GM18519 (cell line): ENCODE data around the gene LCOR.

Experiments used
- ATAC-seq: cut with Tn5 transposase; IDR thresholded peaks from one replicate; pipeline ENCODE4 v1.9.1; 2021; ENCODE audit warnings: mild to moderate bottlenecking, moderate library complexity; ENCODE audit not compliant: unreplicated experiment, low FRiP score

Gene LCOR

DNA sequence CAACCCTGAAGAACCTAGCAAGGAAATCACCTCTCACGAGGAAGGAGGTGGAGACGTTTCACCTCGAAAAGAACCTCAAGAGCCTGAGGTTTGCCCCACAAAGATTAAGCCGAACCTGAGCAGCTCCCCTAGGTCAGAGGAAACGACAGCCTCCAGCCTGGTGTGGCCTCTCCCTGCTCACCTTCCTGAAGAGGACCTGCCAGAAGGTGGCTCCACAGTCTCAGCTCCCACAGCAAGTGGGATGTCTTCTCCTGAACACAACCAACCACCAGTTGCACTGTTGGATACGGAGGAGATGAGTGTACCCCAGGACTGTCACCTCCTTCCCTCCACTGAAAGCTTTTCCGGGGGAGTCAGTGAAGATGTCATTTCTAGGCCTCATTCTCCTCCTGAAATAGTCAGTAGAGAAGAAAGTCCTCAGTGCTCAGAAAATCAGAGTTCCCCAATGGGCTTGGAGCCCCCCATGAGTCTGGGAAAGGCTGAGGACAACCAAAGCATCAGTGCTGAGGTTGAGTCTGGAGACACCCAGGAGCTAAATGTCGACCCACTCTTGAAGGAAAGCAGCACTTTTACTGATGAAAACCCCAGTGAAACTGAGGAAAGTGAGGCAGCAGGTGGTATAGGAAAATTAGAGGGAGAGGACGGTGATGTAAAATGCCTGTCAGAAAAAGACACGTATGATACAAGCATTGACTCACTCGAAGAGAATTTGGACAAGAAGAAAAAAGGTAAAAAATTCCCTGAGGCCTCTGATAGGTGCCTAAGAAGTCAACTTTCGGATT is 150.2 kb downstream of the LCOR start:
- ATAC-seq, result no peak

DNA sequence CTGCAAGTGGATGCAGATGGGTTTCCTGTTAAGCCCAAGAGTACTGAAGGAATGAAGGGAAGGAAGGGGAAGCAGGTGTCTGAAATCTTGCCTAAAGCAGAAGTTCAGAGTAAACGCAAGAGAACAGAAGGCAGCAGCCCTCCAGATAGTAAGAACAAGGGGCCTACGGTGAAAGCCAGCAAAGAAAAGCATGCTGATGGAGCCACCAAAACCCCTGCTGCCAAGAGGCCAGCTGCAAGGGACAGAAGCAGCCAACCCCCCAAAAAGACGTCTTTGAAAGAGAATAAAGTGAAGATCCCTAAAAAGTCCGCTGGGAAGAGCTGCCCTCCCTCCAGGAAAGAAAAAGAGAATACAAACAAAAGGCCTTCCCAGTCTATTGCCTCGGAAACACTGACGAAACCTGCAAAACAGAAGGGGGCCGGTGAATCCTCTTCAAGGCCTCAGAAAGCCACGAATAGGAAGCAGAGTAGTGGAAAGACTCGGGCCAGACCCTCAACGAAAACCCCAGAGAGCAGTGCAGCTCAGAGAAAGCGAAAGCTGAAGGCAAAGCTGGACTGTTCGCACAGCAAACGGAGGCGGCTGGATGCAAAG is 152.5 kb downstream of the LCOR start:
- no peak for ATAC-seq

DNA sequence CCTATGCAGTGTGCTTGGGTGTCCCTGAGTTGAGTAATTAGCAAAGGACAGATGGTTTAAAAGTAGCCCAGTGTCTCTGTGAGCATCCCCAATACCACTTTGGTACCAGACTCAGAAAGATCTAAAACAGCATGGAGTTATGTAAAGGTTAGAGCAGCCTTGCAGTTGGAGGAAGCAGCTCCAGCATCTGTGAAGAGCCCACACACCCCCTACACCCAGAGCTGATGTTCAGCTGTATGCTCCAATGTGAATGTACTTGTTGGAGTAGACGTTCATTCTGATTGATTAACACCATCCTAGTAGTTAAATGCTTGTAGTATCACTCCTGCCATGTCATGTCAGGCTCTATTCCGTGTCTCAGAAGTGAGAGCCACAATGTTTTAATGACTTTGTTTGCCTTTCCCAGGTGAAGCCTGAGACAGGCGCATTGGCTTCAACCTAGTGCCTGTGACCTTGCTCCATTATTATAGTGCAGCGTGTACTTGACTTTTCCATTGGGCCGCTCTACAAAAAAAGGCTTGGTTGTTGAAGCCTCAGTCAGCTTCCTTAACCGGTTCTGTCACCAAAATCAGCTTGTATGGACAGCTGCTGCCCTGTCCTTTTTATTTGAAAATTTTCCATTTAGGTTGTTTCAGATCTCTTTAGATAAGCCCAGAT is 154.2 kb downstream of the LCOR start:
- no peak for ATAC-seq

DNA sequence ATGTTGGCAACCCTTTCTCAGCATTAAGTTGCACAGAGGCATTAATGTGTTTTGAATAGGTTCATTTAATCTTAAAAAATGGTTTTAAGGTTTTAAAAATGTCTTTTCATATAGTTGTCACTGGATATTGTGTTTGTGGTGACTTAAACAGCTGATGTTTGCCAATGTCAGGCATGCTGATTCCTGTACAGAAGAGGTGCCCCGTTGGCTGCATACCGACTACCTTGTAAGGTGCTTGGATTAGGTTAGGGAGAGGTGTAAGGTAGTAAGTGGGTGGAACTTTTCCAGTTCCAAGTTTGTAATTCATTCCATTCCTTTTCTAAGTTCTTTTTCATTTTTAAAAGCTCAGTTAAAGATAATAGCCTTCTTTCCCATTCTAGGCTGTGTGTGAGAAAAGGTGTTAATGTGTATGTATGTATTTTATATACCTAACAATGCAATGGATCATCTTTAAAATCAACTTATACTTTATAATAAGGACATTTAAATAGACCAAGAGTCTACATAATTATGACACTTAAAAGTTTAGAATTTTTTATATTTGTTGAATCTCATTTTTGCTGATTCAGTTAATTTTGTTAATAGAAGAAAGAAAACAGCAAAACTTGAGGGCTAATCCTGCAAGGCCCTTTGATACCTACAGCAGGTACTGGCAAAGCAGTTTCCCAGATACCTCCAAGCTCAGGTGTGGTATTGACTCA is 155.2 kb downstream of the LCOR start:
- no peak for ATAC-seq

DNA sequence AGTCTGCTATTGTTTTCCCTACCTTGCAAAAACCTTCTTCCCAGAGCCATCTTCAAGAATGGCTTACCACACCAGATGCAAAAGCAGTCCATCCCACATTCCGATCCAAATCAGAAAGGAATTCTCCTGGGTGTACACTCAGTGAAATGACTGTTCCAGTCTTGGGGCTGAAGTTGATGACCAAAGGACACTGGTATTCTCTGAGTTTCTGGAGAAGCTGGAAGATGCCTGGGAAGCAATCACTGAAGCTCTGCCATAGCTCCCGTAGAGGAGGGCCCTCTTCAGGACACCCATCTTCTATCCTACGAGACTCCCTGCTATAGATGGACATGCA is 155.7 kb downstream of the LCOR start:
- ATAC-seq, result no peak

DNA sequence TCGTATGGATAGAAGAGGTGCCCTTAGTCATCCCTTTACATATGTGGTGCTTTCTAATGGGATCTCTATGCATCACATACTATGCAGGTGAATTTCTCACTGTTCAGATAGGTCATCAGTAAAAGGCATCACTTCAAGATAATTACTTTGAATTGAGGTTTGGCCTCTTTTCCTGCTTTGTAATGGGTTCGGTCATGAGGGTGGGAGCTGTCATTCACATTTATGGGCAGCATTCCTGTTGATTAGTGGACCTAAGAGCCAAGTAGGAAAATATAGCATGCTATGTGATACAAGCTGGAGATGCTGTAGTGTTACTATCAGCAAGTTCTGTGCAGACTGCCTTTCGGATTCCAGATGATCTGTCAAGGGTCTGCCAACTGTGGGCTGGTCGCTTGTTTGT is 156.3 kb downstream of the LCOR start:
- no peak for ATAC-seq

DNA sequence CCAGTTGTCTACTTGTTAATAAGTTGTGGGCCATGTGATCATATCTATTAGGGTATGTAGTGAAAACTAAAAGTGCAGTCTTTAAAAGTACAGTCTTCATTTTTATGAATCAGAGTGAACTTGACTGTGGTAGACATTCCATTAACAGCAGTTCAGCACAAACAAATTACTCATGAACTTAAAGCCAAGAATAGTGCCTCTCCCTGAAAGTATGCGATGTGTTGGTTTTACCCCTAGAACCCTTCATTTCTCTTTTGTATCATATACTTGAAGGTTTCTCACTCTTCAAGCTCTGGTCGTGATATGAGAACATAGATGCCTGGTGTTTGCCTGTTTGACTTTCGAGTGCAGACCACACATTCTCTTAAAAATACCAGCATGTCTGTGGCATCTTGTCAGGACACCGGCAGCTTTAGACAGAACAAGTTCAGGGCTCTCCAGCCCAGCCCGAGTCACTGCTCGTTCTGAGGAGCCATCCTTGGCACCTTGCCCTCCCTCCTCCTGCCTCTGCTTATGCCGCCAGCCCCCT is 159.3 kb downstream of the LCOR start:
- ATAC-seq, result no peak

DNA sequence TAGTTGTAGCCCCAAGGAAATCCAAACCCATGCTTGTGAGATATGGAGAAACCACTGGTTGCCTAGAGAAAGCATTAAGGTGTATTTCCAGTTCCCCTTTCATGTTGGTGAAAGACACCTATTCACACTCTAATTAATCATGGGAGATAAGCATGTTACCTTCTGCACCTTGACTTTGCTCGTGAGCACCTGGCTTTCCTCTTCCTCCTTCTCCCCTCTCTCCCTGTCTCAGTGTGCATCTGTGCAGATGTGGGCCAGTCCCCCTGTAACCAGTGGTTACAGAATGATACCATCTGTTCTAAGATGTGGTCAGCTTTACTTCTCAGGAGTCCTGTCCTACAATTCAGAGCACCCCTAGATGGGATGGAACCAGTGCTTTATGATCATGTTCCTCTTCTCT is 160.6 kb downstream of the LCOR start:
- no peak for ATAC-seq

DNA sequence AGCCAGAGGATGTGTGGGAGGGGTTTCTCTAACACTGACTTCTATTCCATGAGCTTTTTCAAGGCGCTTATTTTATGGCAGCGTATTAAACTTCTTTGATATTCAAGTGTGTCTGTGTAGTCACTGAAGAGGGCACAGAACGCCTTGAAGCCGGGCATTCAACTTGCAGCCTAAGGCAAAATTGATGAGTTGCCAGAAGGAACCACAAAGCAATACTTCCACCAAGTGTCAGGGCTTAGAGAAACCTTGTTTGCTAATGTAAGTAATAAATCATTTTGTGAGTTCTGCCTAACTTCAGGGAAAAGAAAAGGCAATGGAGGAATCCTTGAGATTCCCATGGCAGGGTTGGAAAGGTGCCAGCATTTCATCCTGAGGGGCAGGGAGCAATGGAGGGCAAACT is 163.8 kb downstream of the LCOR start:
- ATAC-seq, result no peak

DNA sequence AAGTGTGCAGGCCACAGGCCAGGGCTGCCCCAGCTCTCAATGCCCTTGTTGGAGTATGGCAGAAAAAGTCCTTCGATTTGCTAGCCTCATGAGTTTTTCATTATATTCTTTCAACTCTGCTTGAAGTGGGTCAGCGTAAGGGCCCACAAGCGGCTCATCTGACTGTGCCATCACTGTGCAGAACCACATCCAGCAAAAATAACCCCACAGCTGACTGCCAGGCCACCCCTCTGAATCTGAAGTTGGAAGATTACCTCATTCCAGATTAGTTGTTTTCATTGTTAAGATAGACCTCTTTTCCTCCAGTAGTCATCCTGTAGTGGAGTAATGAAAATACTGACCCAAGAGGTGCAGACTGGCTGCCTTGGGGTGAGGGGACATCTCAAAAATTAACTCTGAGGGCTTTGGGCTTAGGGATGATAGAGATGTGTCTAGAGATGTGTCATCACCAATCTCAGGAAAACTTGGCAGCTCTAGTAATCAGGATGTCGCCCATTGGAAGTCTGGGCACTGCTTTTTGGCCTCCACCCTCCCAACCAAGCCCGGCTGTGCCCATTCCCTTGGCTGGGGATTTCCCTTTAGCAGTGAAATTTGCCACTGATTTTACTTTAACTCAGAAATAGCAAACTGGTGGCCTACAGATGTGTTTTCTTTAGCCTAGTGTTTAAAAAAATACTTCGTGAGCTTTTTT is 164.3 kb downstream of the LCOR start:
- no peak for ATAC-seq

DNA sequence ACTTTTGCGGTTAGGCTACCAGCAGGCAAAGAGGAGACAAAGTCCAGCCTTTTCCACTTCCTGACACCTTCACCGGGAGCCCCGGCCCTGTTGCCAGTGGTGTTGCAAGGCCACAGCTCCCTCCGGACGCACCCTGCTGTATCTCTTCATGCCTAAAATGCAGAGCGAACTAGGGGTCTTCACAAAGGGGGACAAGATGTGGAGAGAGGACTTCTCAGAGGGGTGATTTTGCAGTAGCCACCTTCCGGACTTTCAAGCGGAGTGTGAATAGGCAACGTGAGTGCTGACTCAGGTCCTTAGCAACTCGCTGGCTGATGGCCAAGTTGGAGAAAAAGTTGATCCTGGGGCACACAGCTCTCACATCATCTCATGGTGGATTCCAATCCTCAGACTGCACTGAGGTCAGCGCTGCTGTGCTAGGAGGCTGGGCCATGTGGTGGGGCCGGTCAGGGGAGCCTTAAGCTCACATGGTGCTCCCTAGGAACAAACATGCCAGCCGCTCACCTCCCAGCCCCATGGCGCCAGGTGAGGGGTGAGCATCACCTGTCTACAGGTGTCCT is 166.3 kb downstream of the LCOR start:
- ATAC-seq, result no peak

DNA sequence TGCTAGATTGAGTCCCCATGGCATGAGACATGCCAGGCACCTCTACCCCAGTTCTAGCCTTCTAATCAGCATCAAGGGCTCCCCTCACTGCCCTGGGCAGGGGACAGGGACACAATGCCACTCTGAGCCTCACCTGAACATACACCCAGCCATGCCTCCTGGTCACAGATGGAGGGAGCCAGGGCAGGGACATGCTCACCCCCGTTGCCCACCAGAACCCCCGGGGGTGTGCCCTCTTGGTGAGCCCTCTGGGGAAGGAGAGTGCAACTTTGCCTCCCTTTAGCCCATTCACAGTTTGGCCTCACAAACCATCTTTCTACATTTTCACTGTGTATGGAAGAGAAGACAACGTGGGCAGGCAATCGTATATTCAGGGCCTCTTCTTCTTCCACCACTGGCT is 167.2 kb downstream of the LCOR start:
- ATAC-seq, result no peak

DNA sequence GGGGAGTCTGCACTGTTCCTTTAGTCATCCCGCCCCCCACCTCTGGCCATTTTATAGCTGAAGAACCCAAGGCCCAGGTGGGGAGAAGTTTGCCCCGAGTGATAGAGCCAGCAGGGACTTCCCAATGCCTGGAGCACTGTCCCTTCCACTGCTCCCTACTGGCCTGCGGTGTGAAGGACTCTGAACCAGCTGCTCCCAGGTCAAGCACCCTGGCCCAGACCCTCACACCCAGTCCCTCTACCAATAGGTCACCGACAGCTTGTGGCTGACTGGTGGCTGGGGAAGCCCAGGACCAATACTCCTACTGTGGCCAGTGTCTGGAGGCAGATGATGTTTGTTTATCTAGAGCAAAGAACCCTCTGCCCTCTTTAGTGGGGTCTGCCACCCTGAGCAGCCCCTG is 167.9 kb downstream of the LCOR start:
- no peak for ATAC-seq

DNA sequence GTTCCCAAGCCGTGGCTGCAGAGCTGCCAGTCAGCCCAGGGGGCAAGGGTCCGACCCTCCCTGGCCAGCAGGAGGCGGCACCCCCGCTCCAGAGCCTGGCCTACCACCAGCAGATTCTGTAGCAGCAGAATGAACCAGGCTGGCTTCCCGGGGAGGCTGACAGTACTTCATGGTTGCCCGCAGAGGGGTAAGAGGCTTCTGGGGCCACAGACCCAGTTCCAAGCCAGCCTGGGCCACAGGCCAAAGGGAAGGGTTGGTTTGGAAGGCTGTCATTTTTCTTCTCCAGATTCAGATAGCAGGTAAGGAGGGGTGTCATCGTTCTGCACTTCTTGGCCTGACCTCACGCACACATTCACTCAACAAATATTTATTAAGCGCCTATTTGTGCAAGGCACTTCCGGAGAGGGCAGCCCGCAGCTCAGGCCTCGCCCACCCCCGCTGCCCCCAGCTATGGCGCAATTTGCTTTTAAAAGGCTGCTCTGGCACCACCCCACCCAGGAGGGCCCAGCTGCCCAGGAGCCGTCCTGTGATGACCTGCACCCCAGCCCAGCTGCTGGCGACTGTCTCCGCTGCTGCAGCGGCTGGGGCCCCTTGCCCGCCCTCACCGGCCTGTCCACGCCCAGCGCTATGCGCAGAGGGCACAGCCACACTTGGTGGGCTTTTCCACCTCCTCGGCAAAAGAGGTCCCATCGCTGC is 168.5 kb downstream of the LCOR start:
- ATAC-seq, result no peak

DNA sequence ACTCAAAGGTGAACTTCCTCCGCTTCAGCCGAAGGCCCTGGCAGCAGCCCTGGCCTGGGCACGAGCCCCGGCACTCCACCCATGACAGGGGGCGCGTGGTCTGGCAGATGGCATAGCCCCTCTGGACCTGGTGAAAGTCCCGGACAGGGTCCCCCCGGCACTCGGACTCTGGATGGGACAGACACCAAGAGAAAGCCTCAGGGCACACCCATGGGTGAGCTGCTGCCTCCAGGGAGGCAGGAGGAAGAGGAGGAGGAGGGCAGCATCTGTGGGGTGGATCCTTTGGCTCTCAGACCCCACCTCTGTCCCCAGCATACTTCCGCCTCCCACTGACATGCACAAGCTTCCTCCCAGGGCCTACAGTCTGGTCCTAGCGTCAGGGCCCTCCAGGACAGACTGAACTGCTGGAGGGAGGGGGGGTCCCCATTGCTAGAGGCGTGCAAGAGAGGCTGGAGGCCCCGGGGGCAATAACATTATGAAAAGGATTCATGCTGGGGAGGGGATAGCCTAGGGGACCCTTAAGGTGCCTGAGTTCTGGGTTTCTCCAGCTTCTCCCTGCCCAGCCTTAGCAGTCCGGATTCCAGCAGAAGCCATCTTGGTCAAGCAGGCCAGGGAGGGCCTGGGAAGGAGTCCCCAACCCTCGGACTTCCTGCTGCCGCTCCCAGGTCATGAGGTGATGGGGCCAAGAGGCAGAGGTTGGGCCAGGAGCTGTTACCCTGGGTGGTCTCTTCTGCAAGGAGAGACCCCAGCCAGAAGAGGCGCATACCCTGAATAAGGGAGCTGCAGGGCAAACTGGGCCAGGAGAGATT is 169.3 kb downstream of the LCOR start:
- ATAC-seq, result no peak

DNA sequence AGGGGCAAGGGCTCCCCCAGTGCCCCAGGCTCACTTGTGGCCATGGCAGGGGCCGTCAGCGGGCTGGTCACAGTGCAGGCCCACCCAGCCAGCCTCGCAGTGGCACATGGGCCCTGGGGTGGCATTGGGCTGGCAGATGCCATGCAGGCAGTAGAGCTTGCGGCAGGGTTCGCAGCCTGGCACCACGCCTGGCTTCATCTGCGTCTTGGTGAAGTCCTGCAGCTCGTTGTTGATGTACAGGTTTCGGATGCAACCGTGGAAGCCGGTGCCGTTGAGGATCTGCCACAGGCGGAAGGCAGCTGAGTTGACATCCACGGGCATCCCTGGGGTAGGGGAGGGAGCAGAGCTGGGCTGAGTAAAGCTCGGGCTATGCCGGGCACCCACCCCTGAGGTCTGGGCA is 170.6 kb downstream of the LCOR start:
- ATAC-seq, result no peak

DNA sequence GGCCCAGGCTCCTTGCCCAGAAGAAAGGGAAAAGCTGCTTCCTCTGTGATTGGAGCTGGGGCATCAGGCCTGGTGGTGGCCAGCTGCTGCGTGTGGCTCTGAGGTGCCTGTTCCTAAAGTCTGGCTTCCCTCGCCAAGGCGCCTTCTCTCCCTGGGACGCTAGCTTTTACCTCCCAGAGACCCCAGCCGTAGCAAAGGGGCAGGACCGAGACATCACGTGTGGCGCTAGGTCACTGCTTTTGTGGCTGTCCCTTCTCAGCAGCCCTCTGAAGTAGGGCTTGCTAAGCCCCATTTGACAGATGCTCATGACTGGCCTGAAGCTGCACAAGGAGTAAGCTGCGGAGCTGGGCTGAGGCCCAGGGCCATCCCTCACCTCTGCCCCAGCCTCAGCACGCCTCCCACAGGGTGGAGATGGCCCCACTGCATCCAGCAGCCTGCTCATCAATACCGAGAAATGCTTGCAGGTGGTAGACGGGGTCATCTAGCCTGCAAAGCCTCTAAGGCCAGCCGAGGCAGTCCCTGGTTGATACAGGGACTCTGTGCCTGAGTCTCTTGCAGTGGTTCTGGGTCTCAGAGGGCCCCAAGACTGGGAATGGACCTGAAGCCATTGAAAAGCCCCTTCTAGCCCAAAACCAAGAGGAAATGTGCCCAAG is 171.2 kb downstream of the LCOR start:
- ATAC-seq, result no peak

DNA sequence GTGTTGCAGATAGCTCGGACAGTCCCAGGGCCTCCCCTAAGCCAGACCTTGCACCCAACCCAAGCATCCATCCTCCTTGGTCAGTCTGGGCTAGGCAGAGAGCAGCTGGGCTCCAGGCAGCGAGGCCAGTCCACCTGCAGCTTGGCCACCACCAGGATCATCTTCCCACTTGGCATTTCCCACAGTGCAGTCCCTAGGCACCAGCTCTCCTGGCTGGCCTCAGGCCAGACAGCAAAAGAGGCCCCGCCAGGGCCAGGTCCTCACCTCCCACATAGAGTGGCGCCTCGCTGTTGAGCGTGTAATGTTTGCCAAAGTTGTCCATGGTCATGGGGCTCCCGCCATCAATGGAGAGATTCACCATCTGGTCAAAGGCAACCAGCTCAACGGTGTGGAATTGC is 171.7 kb downstream of the LCOR start:
- ATAC-seq, result no peak
